Activated T-helper 2 cell treated with anti-CD3 and anti-CD28 coated beads, Interferon-gamma antibody, Interleukin-2, Interleukin-4, amounts not matched to agents 10 μg/mL and 5 μg/mL and 100 μg/mL, durations not matched to agents 14 hours and 24 hours and 36 hours (primary cell): ENCODE data around the gene SNAPC4. TPM values are rescaled to one million over a fixed set of nuclear protein-coding genes. Genes with fewer than 3 reads are reported as not detected.
"Not testable (repeated sequence)": the region's sequence is repeated elsewhere in the genome, so short reads cannot be mapped to it uniquely, and the experiment has no call there.

ENCODE experiments used
- DNase-seq: peaks from one replicate; pipeline ENCODE4 v3.0.0; 2021; ENCODE audit warnings: low spot score
- H3K27ac Mint-ChIP-seq: one replicate; pipeline ENCODE4 v1.8.0; 2021; ENCODE audit warnings: mixed read lengths
- H3K27me3 Mint-ChIP-seq: one replicate; pipeline ENCODE4 v1.8.0; 2021; ENCODE audit warnings: low read depth, mixed read lengths
- H3K36me3 Mint-ChIP-seq: one replicate; pipeline ENCODE4 v1.8.0; 2021; ENCODE audit warnings: low read depth, mixed read lengths
- H3K4me1 Mint-ChIP-seq: one replicate; pipeline ENCODE4 v1.8.0; 2021; ENCODE audit warnings: low read depth, mixed read lengths
- H3K4me3 Mint-ChIP-seq: one replicate; pipeline ENCODE4 v1.8.0; 2021; ENCODE audit warnings: low read depth, mild to moderate bottlenecking, moderate library complexity, mixed read lengths
- H3K9me3 Mint-ChIP-seq: one replicate; pipeline ENCODE4 v1.8.0; 2021; ENCODE audit warnings: mixed read lengths
- intact Hi-C: fragments of 100-400 bp; cut with micrococcal nuclease; formaldehyde crosslinking; loops from one replicate; pipeline ENCODE4 v1.15.1; 2023
- total RNA-seq: library from RNA; stranded (reverse); gene quantifications from 2 replicates; pipeline ENCODE4 v1.2.3, GENCODE V29; 2022

Gene SNAPC4
- total RNA-seq, 1 donor from 2014 or later: 22.7 TPM

DNA sequence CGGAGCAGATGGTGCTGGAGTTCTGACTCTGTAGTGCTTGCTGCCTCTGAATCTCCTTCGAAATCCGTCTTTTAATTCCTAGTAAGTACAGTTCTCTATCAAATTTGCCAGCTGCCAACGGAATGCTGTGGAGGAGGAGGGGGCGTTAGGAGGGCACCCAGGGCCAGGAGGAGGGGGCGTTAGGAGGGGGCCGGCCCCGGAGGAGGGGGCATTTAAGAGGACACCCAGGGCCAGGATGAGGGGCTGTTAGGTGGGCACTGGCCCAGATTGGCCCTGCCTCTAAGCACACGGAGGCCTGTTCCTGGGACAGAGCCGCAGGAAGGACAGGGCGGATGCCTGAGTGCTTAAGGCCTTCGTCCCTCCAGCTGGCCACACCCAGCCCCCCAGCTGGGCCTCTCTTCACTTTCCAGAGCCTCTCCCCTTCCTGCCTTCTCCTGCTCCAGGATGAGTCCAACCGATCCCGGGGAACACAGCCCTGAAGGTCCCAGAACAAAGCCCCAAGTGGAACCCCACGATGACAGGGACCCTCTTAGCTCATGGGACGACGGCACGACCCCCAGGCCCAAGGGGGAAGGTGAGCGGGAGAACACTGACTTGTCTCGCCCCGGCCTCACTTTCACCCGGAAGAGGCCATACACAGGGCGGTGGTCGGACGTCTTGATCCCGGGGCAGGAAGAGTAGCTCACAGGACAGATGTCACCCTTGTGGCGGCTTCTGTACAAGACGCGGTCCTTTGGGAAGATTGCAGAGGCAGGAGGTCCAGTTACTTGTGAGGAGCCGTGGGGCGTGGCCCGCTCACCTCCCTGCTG lies 29.9 kb upstream of the SNAPC4 start:
- H3K4me1 Mint-ChIP-seq: peaks cover 4% of the 10 kb centered on the region
- H3K4me3 Mint-ChIP-seq: no peak overlapping the region
- H3K27me3 Mint-ChIP-seq: no peaks in the 10 kb centered on the region
- intact Hi-C loops: no loop called here
- no peak for DNase-seq
- H3K9me3 Mint-ChIP-seq: no peaks in the 10 kb centered on the region
- no peak overlapping the region for H3K27ac Mint-ChIP-seq
- peaks cover 31% of the 10 kb centered on the region for H3K36me3 Mint-ChIP-seq

DNA sequence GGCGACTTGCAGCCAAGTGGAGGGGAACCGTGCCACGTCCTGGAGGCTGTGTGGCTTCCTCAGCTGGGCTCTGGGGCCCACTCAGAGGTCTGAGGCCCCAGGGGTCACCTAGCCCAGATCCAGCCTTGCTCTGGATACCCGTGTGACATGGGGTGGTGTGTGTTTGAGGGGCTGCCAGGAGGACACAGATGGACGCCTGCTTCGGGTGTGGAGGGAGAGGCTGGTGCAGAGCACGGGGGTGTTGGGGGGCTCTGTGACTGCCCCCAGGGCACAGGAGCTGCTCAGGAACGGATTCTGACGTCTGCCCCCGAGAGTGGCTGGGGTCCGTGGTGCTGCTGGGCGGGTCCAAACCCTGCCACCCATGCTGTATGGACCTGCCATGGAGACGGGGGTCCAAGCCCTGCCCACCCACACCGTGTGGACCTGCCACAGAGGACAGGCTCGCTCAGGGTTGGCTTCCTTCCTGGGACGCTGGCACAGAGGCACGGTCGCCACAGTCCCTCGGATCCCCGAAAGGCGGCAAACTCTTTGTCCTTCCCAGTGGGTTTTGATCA lies 29.2 kb upstream of the SNAPC4 start:
- Mint-ChIP-seq H3K27ac (no peak overlapping the region), H3K27me3 (no peaks in the 10 kb centered on the region), H3K9me3 (no peaks in the 10 kb centered on the region), H3K36me3 (peaks cover 37% of the 10 kb centered on the region), H3K4me3 (no peak overlapping the region), H3K4me1 (peaks cover 4% of the 10 kb centered on the region)
- intact Hi-C loops: no loop called here
- DNase-seq: no peak

DNA sequence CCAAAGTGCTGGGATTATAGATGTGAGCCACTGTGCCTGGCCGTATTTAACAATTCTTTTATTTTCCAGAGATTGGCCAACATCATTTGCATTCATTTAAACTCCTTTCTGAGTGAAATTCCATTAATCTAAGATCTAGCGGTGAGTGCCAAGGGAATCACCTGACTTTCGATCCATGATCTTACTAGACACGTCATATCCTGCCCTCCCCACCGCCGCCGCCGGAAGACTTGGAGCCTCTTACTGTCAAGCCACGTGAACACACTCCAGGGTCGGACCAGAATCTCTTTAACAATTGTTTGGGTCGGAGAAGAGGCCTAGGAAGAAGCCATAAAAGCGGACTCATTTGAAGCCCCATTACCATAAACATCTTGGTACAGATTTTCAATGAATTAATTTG lies 26.8 kb upstream of the SNAPC4 start:
- DNase-seq: no peak
- no peaks in the 10 kb centered on the region for H3K27me3 Mint-ChIP-seq
- no peaks in the 10 kb centered on the region for H3K9me3 Mint-ChIP-seq
- H3K27ac Mint-ChIP-seq: no peak overlapping the region
- H3K36me3 Mint-ChIP-seq: peaks cover 51% of the 10 kb centered on the region
- no peak overlapping the region for H3K4me3 Mint-ChIP-seq
- intact Hi-C loops: no loop called here
- peaks cover 4% of the 10 kb centered on the region for H3K4me1 Mint-ChIP-seq

DNA sequence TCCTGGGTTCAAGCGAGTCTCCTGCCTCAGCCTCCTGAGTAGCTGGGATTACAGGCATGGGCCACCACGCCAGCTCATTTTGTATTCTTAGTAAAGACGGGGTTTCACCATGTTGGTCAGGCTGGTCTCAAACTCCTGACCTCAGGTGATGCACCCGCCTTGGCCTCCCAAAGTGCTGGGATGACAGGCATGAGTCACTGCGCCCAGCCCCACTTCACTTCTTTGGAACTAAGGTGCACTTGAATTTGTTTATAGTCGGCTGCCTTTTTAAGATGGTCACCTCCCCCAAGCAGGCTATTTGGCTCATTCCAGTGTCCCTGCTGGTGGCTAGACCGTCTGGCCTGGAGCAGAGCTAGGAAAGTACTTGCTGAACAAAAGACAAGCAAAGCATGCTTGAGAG lies 25.4 kb upstream of the SNAPC4 start:
- H3K4me1 Mint-ChIP-seq, DNase-seq, intact Hi-C loops, H3K9me3 Mint-ChIP-seq, H3K4me3 Mint-ChIP-seq, H3K27me3 Mint-ChIP-seq: not testable (repeated sequence)
- Mint-ChIP-seq H3K36me3 (peaks cover 60% of the 10 kb centered on the region), H3K27ac (peak overlapping the region; percentile 52)

GRCh38 chr9:136424750-136425362 lies 24.9 kb upstream of the SNAPC4 start:
- Mint-ChIP-seq H3K36me3 (peaks cover 57% of the 10 kb centered on the region), H3K9me3 (no peaks in the 10 kb centered on the region), H3K4me1 (peaks cover 4% of the 10 kb centered on the region), H3K4me3 (no peak overlapping the region), H3K27me3 (no peaks in the 10 kb centered on the region), H3K27ac (peak overlapping the region; percentile 52)
- no peak for DNase-seq
- intact Hi-C loops: no loop called here

DNA sequence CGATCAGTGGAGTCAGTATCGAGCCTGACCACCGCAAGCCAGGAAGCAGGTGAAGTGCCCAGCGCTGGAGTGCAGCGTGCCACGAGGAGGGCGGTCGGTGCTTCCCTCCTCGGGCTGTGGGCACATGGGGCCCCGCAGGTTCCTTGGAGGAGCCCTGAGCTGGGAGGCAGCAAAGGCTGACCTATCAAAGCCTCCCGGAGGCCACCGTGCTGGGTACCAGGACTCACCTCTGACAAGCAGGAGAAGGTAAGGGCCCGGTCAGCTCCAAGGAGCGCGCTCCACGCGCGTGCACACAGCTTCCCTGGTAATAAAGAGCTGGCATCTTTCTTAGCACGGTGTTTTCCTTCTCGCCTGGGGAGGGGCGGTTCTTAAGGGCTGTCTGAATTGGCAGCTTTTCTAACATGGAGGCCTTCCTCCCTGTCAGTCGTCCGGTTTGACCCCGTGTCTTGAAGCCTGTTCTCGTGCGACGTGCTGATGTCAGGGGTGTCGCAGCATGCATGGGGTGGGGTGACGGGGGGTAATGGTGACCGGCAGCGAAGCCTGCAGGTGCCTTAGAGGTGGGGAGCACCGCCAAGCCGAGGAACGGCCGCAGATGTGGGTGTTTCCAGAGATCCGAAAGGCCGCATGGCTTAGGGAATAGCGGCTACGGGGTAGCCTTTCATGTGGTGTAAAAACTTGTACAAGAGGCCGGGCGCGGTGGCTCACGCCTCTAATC lies 23.6 kb upstream of the SNAPC4 start:
- no peak overlapping the region for H3K4me3 Mint-ChIP-seq
- peaks cover 4% of the 10 kb centered on the region for H3K4me1 Mint-ChIP-seq
- H3K36me3 Mint-ChIP-seq: peaks cover 63% of the 10 kb centered on the region
- intact Hi-C loops: no loop called here
- no peaks in the 10 kb centered on the region for H3K27me3 Mint-ChIP-seq
- no peak overlapping the region for H3K27ac Mint-ChIP-seq
- no peak for DNase-seq
- H3K9me3 Mint-ChIP-seq: no peaks in the 10 kb centered on the region

GRCh38 chr9:136422876-136423275 lies 22.9 kb upstream of the SNAPC4 start:
- H3K36me3 Mint-ChIP-seq: peaks cover 66% of the 10 kb centered on the region
- no peak overlapping the region for H3K4me3 Mint-ChIP-seq
- intact Hi-C loops: no loop called here
- no peak for DNase-seq
- H3K4me1 Mint-ChIP-seq: peaks cover 4% of the 10 kb centered on the region
- H3K27ac Mint-ChIP-seq: no peak overlapping the region
- no peaks in the 10 kb centered on the region for H3K9me3 Mint-ChIP-seq
- no peaks in the 10 kb centered on the region for H3K27me3 Mint-ChIP-seq

DNA sequence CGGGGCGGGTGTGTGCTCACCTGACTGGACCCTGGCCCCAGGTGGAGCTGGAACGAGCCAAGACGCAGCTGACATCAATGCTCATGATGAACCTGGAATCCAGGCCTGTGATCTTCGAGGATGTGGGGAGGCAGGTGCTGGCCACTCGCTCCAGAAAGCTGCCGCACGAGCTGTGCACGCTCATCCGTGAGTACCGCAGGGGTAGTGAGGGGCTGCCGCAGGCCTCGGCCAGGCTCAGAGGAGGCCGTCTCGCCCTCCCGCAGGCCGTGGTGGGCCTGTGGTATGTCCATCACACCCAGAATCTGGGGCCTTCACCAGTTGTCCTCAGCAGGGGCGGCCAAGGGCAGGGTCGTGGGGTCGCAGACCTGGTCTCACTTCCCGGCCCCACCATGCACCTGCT lies 21.8 kb upstream of the SNAPC4 start:
- no peaks in the 10 kb centered on the region for H3K27me3 Mint-ChIP-seq
- no peak overlapping the region for H3K27ac Mint-ChIP-seq
- H3K36me3 Mint-ChIP-seq: peaks cover 69% of the 10 kb centered on the region
- H3K9me3 Mint-ChIP-seq: no peaks in the 10 kb centered on the region
- DNase-seq: no peak
- no peak overlapping the region for H3K4me3 Mint-ChIP-seq
- H3K4me1 Mint-ChIP-seq: peaks cover 4% of the 10 kb centered on the region
- intact Hi-C loops: no loop called here

DNA sequence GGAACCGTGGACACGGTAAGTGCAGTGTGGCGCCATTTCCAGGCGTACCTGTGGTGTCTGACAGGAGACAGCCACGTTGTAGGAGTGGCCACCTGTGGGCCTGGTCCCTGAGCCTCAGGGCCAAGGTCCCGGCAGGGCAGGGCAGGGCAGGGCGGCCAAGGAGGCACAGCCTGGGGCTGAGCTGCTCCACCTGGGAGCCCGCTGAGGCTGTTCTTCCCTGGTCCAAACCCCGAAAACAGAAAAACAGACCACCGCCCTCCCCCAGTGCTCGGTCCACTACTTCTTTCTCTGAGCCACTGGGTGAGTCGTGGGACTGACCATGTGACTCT lies 19.1 kb upstream of the SNAPC4 start:
- Mint-ChIP-seq H3K4me1 (no peaks in the 10 kb centered on the region), H3K36me3 (peaks cover 71% of the 10 kb centered on the region), H3K27me3 (no peaks in the 10 kb centered on the region), H3K27ac (no peak overlapping the region), H3K9me3 (no peaks in the 10 kb centered on the region), H3K4me3 (no peak overlapping the region)
- no peak for DNase-seq
- intact Hi-C loops: no loop called here

GRCh38 chr9:136418182-136419091 lies 18.5 kb upstream of the SNAPC4 start:
- H3K4me1 Mint-ChIP-seq: no peaks in the 10 kb centered on the region
- H3K27me3 Mint-ChIP-seq: no peaks in the 10 kb centered on the region
- intact Hi-C loops: no loop called here
- H3K36me3 Mint-ChIP-seq: peaks cover 73% of the 10 kb centered on the region
- H3K4me3 Mint-ChIP-seq: no peak overlapping the region
- no peak for DNase-seq
- H3K27ac Mint-ChIP-seq: no peak overlapping the region
- H3K9me3 Mint-ChIP-seq: no peaks in the 10 kb centered on the region

DNA sequence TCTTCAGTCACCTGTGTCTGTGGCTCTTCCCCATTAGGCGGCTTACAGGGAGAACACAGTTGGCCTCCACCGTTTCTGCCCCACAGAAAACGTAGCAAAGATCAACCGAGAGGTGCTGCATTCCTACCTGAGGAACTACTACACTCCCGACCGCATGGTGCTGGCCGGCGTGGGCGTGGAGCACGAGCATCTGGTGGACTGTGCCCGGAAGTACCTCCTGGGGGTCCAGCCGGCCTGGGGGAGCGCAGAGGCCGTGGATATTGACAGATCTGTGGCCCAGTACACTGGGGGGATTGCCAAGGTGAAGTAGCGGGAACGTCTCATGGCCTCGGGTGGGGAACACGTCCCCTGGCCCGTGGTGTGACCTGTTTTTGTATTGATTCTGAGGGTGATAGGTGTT lies 16.9 kb upstream of the SNAPC4 start:
- no peak for DNase-seq
- no peaks in the 10 kb centered on the region for H3K9me3 Mint-ChIP-seq
- peaks cover 79% of the 10 kb centered on the region for H3K36me3 Mint-ChIP-seq
- no peak overlapping the region for H3K4me3 Mint-ChIP-seq
- peaks cover 6% of the 10 kb centered on the region for H3K4me1 Mint-ChIP-seq
- no peaks in the 10 kb centered on the region for H3K27me3 Mint-ChIP-seq
- intact Hi-C loops: no loop called here
- H3K27ac Mint-ChIP-seq: no peak overlapping the region

- H3K27ac Mint-ChIP-seq: no peak overlapping the region
- H3K4me1 Mint-ChIP-seq: peaks cover 9% of the 10 kb centered on the region
- H3K36me3 Mint-ChIP-seq: peaks cover 78% of the 10 kb centered on the region
- no peak for DNase-seq
- no peaks in the 10 kb centered on the region for H3K9me3 Mint-ChIP-seq
- H3K27me3 Mint-ChIP-seq: no peaks in the 10 kb centered on the region
- no peak overlapping the region for H3K4me3 Mint-ChIP-seq
- intact Hi-C loops: no loop called here
These were observed 16.5 kb upstream of the SNAPC4 start for GRCh38 chr9:136416427-136416826.
